NCI-H2107 (cell line): ENCODE results near the gene KERA.
"Not testable (repeated sequence)": the region's sequence is repeated elsewhere in the genome, so short reads cannot be mapped to it uniquely, and the experiment has no call there.

Experiments
- DNase-seq: peaks from one replicate; lab custom pipeline; 2025; lab: John Stamatoyannopoulos, UW

The KERA gene

GRCh38 chr12:91057368-91058165, at the start of gene KERA:
TSS of gene KERA (minus strand) at chr12:91058024. CDS start at chr12:91056281, 1,743 bp downstream.
- DNase-seq: no peak

- DNase-seq: no peak
Observed at GRCh38 chr12:91106283-91106682, 48.5 kb upstream of the KERA start.

- DNase-seq: no peak
Observed at GRCh38 chr12:91105807-91106206, 48.0 kb upstream of the KERA start.

GRCh38 chr12:91104812-91105466, 47.1 kb upstream of the KERA start:
- DNase-seq: no peak

- DNase-seq: no peak
Observed at GRCh38 chr12:91103624-91104023, 45.8 kb upstream of the KERA start.

- DNase-seq: no peak
Observed at GRCh38 chr12:91103101-91103500, 45.3 kb upstream of the KERA start.

- DNase-seq: no peak
Observed at GRCh38 chr12:91100906-91101305, 43.1 kb upstream of the KERA start.

- DNase-seq: no peak
Observed at GRCh38 chr12:91099836-91100235, 42.0 kb upstream of the KERA start.

- no peak for DNase-seq
Observed at GRCh38 chr12:91099341-91099740, 41.5 kb upstream of the KERA start.

GRCh38 chr12:91098941-91099340, 41.1 kb upstream of the KERA start:
- DNase-seq: no peak

- no peak for DNase-seq
Observed at GRCh38 chr12:91098461-91098860, 40.6 kb upstream of the KERA start.

- DNase-seq: no peak
Observed at GRCh38 chr12:91094957-91095356, 37.1 kb upstream of the KERA start.

- no peak for DNase-seq
Observed at GRCh38 chr12:91094032-91094662, 36.3 kb upstream of the KERA start.

GRCh38 chr12:91093341-91093740, 35.5 kb upstream of the KERA start:
- DNase-seq: no peak

- DNase-seq: no peak
Observed at GRCh38 chr12:91091916-91092715, 34.3 kb upstream of the KERA start.

- DNase-seq: not testable (repeated sequence)
Observed at GRCh38 chr12:91089953-91090352, 32.1 kb upstream of the KERA start.

- DNase-seq: no peak
Observed at GRCh38 chr12:91080041-91080440, 22.2 kb upstream of the KERA start.

GRCh38 chr12:91078501-91078900, 20.7 kb upstream of the KERA start:
- DNase-seq: no peak

- no peak for DNase-seq
Observed at GRCh38 chr12:91077228-91077954, 19.6 kb upstream of the KERA start.

- DNase-seq: no peak
Observed at GRCh38 chr12:91074851-91075250, 17.0 kb upstream of the KERA start.

- DNase-seq: no peak
Observed at GRCh38 chr12:91074154-91074709, 16.4 kb upstream of the KERA start.
